Liver (tissue), 9 donors: Measurements from ENCODE around the gene SPATC1L. TPM values are rescaled to one million over a fixed set of nuclear protein-coding genes. Genes with fewer than 3 reads are reported as not detected.

Experiments used
- DNase-seq: peaks from one replicate; pipeline ENCODE4 v3.0.0-alpha.2; 2017; ENCODE audit warnings: low spot score
- H3K27ac ChIP-seq, 2 donors: one replicate each; pipeline ENCODE4 v1.7.0; 2013; ENCODE audit warnings: inconsistent platforms in 2 of 2, low read length in 2 of 2, control low read depth in 1 of 2, low read depth in 1 of 2, mild to moderate bottlenecking in 1 of 2
- H3K27me3 ChIP-seq, 4 donors: one replicate each; pipeline versions ENCODE4 v1.6.1 to v1.7.0; 2013; ENCODE audit warnings: low read length in 3 of 4, inconsistent platforms in 1 of 4, mild to moderate bottlenecking in 1 of 4, moderate library complexity in 1 of 4; ENCODE audit not compliant: control insufficient read depth in 4 of 4, insufficient read depth in 4 of 4
- H3K36me3 ChIP-seq, 4 donors: one replicate each; pipeline versions ENCODE4 v1.6.1 to v1.7.0; 2013; ENCODE audit warnings: low read length in 3 of 4, mild to moderate bottlenecking in 3 of 4, low read depth in 1 of 4, moderate library complexity in 1 of 4; ENCODE audit not compliant: control insufficient read depth in 4 of 4, insufficient read depth in 3 of 4
- H3K4me1 ChIP-seq, 4 donors: one replicate each; pipeline versions ENCODE4 v1.6.1 to v1.7.0; 2013; ENCODE audit warnings: low read length in 3 of 4, mild to moderate bottlenecking in 3 of 4, moderate library complexity in 1 of 4; ENCODE audit not compliant: control insufficient read depth in 4 of 4, insufficient read depth in 4 of 4
- H3K4me3 ChIP-seq, 3 donors: one replicate each; pipeline versions ENCODE4 v1.6.1 to v1.7.0; 2013; ENCODE audit warnings: low read length in 3 of 3, control low read depth in 1 of 3, low read depth in 1 of 3, mild to moderate bottlenecking in 1 of 3
- H3K9ac ChIP-seq, 2 donors: one replicate each; pipeline ENCODE4 v1.7.0; 2013; ENCODE audit warnings: low read length in 2 of 2, mild to moderate bottlenecking in 2 of 2, moderate library complexity in 2 of 2, control low read depth in 1 of 2, low read depth in 1 of 2
- H3K9me3 ChIP-seq, 4 donors: one replicate each; pipeline versions ENCODE4 v1.6.1 to v1.7.0; 2013; ENCODE audit warnings: low read length in 3 of 4; ENCODE audit not compliant: control insufficient read depth in 4 of 4
- EGR1 ChIP-seq, 2 donors: IDR thresholded peaks; 2 replicates each; pipeline ENCODE4 v1.6.1; 2016 to 2018; ENCODE audit warnings: antibody characterized with exemption in 2 of 2, low read depth in 2 of 2
- FOXA1 ChIP-seq: IDR thresholded peaks from 2 replicates; pipeline ENCODE4 v1.6.1; 2016; ENCODE audit warnings: antibody characterized with exemption
- FOXA2 ChIP-seq: IDR thresholded peaks from 2 replicates; pipeline ENCODE4 v1.6.1; 2016; ENCODE audit warnings: antibody characterized with exemption
- GABPA ChIP-seq, 2 donors: IDR thresholded peaks in 1 of 2; conservative IDR thresholded peaks in 1 of 2; 2 replicates each; pipeline ENCODE4 v1.6.1; 2016; ENCODE audit warnings: antibody characterized with exemption in 2 of 2, mild to moderate bottlenecking in 1 of 2, moderate library complexity in 1 of 2
- HNF4A ChIP-seq, 2 donors: conservative IDR thresholded peaks; 2 replicates each; pipeline ENCODE4 v1.6.1; 2016; ENCODE audit warnings: antibody characterized with exemption in 2 of 2, mild to moderate bottlenecking in 2 of 2
- HNF4G ChIP-seq: IDR thresholded peaks from 2 replicates; pipeline ENCODE4 v1.6.1; 2016; ENCODE audit warnings: antibody characterized with exemption
- JUND ChIP-seq, 2 donors: IDR thresholded peaks; 2 replicates each; pipeline ENCODE4 v1.6.1; 2016; ENCODE audit warnings: antibody characterized with exemption in 2 of 2
- MAX ChIP-seq: IDR thresholded peaks from 2 replicates; pipeline ENCODE4 v1.6.1; 2016; ENCODE audit warnings: antibody characterized with exemption
- NR2F2 ChIP-seq: IDR thresholded peaks from 2 replicates; pipeline ENCODE4 v1.6.1; 2016; ENCODE audit warnings: antibody characterized with exemption
- RAD21 ChIP-seq, 2 donors: IDR thresholded peaks; 2 replicates each; pipeline ENCODE4 v1.6.1; 2016; ENCODE audit warnings: antibody characterized with exemption in 2 of 2, mild to moderate bottlenecking in 2 of 2
- REST ChIP-seq: IDR thresholded peaks from 2 replicates; pipeline ENCODE4 v1.6.1; 2016; ENCODE audit warnings: antibody characterized with exemption, mild to moderate bottlenecking
- RXRA ChIP-seq, 2 donors: IDR thresholded peaks; 2 replicates each; pipeline ENCODE4 v1.6.1; 2017 to 2018; ENCODE audit warnings: antibody characterized with exemption in 2 of 2, mild to moderate bottlenecking in 1 of 2
- SP1 ChIP-seq: IDR thresholded peaks from 2 replicates; pipeline ENCODE4 v1.6.1; 2018; ENCODE audit warnings: antibody characterized with exemption, mild to moderate bottlenecking
- TAF1 ChIP-seq: conservative IDR thresholded peaks from 2 replicates; pipeline ENCODE4 v1.6.1; 2016; ENCODE audit warnings: antibody characterized with exemption, mild to moderate bottlenecking
- YY1 ChIP-seq: IDR thresholded peaks from 2 replicates; pipeline ENCODE4 v1.6.1; 2016; ENCODE audit warnings: antibody characterized with exemption, mild to moderate bottlenecking
- WGBS: extraction: QIAGEN DNeasy Blood & Tissue Kit; methylation state at CpG from one replicate; pipeline ENCODE4 v1.1.7; 2013; 5-methylcytosine and 5-hydroxymethylcytosine counted together
- polyA plus RNA-seq, 2 donors: library from polyadenylated mRNA; stranded (reverse) in 1 of 2; unstranded in 1 of 2; fragments of 200-250 nt in 1 of 2; fragments of >200 nt in 1 of 2; fragmentation: Nextera tagmentation in 1 of 2; extraction: Ambion mirVana in 1 of 2; gene quantifications; one replicate each; pipeline versions ENCODE4 v1.2.1 to v1.2.3, GENCODE V29; 2013 to 2015
- total RNA-seq, 2 donors: library from RNA; depleted of rRNA; stranded (reverse); fragments of >200 nt; gene quantifications; one replicate each; pipeline ENCODE4 v1.2.3, GENCODE V29; 2014
- TF ChIP-seq, protein P1 (sequence below): fragments of 150-350 bp; IDR thresholded peaks from 2 replicates; pipeline ENCODE4 v1.5.1; 2017; ENCODE audit warnings: improper control_type of control experiment, low read depth, low read length; ENCODE audit not compliant: missing input control
- donor health status: healthy.
- donor health status: healthy.
- donor health status: healthy.
- donor health status: healthy.
- donor health status: healthy.

The SPATC1L gene
- total and polyA plus RNA-seq, 4 donors = 0.33 to 3.5 (median 0.79) TPM

GRCh38 chr21:46160907-46161632 lies 23.2 kb downstream of the SPATC1L start:
- Histone ChIP-seq H3K27ac (no peak overlapping the region), H3K9me3 (no peaks in the 10 kb centered on the region), H3K27me3 (no peaks in the 10 kb centered on the region), H3K4me3 (no peak overlapping the region), H3K36me3 (no peaks in the 10 kb centered on the region), H3K9ac (no peak overlapping the region), H3K4me1 (peaks cover 2 to 6% (median 3%) of the 10 kb centered on the region in 4 donors)
- 94% methylated on average over 71 of the region's 72 CpGs for WGBS
- no peak for TF ChIP-seq GABPA (IDR thresholded peaks at IDR 0.05 in 1 of 2, conservative IDR thresholded peaks at IDR 0.05 in 1 of 2)
- TF ChIP-seq FOXA1 = no peak
- TF ChIP-seq REST = no peak
- no peak for DNase-seq

GRCh38 chr21:46160657-46160906 lies 23.7 kb downstream of the SPATC1L start:
- no peak for DNase-seq
- no peak overlapping the region for H3K4me3 ChIP-seq
- TF ChIP-seq, protein P1, sequence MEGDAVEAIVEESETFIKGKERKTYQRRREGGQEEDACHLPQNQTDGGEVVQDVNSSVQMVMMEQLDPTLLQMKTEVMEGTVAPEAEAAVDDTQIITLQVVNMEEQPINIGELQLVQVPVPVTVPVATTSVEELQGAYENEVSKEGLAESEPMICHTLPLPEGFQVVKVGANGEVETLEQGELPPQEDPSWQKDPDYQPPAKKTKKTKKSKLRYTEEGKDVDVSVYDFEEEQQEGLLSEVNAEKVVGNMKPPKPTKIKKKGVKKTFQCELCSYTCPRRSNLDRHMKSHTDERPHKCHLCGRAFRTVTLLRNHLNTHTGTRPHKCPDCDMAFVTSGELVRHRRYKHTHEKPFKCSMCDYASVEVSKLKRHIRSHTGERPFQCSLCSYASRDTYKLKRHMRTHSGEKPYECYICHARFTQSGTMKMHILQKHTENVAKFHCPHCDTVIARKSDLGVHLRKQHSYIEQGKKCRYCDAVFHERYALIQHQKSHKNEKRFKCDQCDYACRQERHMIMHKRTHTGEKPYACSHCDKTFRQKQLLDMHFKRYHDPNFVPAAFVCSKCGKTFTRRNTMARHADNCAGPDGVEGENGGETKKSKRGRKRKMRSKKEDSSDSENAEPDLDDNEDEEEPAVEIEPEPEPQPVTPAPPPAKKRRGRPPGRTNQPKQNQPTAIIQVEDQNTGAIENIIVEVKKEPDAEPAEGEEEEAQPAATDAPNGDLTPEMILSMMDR = no peak
- TF ChIP-seq JUND (IDR thresholded peaks at IDR 0.05) (no peak), HNF4G (no peak)
- H3K9me3 ChIP-seq = no peaks in the 10 kb centered on the region
- no peak overlapping the region for H3K9ac ChIP-seq
- no peak overlapping the region for H3K27ac ChIP-seq
- H3K4me1 ChIP-seq = peaks cover 2 to 11% (median 6%) of the 10 kb centered on the region in 4 donors
- no peaks in the 10 kb centered on the region for H3K36me3 ChIP-seq
- no peaks in the 10 kb centered on the region for H3K27me3 ChIP-seq
- 98% methylated on average over 22 of the region's 22 CpGs for WGBS

DNA sequence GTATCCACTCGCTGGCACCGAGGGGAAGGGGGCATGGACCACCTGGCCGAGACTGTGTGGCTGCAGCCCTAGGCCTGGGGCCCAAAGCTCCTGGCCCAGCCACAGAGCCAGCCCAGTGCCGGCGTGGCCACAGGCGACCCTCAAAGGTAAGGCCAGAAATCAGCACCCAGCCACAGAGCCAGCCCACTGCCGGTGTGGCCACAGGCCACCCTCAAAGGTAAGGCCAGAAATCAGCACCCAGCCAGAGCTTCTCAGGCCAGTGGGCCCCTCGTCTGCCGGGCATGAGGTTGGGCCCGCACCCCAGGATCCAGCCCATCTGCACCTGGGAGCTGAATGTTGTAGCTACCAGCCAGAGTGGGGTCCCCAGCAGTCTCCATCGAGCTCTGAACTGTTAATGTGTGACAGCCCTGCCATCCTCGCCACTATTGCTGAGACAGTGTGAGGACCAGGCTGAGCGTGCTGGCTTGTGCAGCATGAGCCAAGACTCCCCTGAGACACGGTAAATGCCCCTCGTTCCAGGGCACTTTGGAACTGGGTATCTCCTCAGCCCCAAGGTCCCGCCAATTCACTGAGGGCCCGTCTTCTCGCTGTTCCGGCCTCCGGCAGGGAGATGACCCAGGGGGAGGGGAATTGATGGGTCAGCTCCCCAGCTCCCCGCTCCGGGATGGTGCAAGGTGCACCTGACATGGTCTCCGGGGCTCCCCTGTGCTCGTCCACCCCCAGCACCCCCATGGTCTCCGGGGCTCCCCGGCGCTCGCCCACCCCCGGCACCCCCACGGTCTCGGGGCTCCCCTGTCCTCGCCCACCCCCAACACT lies 24.2 kb downstream of the SPATC1L start:
- Histone ChIP-seq H3K9me3 (no peaks in the 10 kb centered on the region), H3K9ac (no peak overlapping the region), H3K27me3 (no peaks in the 10 kb centered on the region), H3K4me1 (peaks cover 2 to 12% (median 7%) of the 10 kb centered on the region in 4 donors), H3K36me3 (no peaks in the 10 kb centered on the region), H3K27ac (no peak overlapping the region), H3K4me3 (no peak overlapping the region)
- WGBS = 95% methylated on average over 32 of the region's 32 CpGs
- DNase-seq = peak; percentile 29
- TF ChIP-seq RAD21 (IDR thresholded peaks at IDR 0.05) = no peak
- TF ChIP-seq RXRA (IDR thresholded peaks at IDR 0.05) = no peak
- no peak for TF ChIP-seq MAX
- no peak for TF ChIP-seq EGR1 (IDR thresholded peaks at IDR 0.05; ENCODE audit: low read depth in 2 of 2)
- TF ChIP-seq YY1 = no peak
- TF ChIP-seq FOXA2 = no peak
- no peak for TF ChIP-seq NR2F2
- no peak for TF ChIP-seq REST
- no peak for TF ChIP-seq TAF1
- no peak for TF ChIP-seq SP1
- no peak for TF ChIP-seq HNF4G
- no peak for TF ChIP-seq GABPA (IDR thresholded peaks at IDR 0.05 in 1 of 2, conservative IDR thresholded peaks at IDR 0.05 in 1 of 2)
- TF ChIP-seq HNF4A (conservative IDR thresholded peaks at IDR 0.05) = no peak
